RWPE1 (cell line): Measurements from ENCODE around the gene ATP6V1B1.

Source experiments
- CTCF ChIA-PET: fragments of 350-600 bp; sonication (Branson Sonifier 250); formaldehyde crosslinking; extraction: SDS; loops from one replicate; lab custom pipeline; 2021; lab: Yijun Ruan, JAX
- POLR2A ChIA-PET: fragments of 400-600 bp; formaldehyde crosslinking; extraction: SDS; loops from one replicate; lab custom pipeline; 2020; ENCODE audit warnings: antibody characterized with exemption; ENCODE audit not compliant: low non-redundant PET; lab: Yijun Ruan, JAX
- DNase-seq: peaks from one replicate; pipeline ENCODE4 v3.0.0; 2012; ENCODE audit warnings: low spot score
- H3K27ac ChIP-seq: fragments of 450-650 bp; 2 replicates; pipeline ENCODE4 v1.5.1; 2017
- TF ChIP-seq, protein P1 (sequence below): fragments of 450-650 bp; conservative IDR thresholded peaks from 2 replicates; pipeline ENCODE4 v1.5.1; 2017; ENCODE audit warnings: low read depth, mild to moderate bottlenecking

Gene ATP6V1B1

DNA sequence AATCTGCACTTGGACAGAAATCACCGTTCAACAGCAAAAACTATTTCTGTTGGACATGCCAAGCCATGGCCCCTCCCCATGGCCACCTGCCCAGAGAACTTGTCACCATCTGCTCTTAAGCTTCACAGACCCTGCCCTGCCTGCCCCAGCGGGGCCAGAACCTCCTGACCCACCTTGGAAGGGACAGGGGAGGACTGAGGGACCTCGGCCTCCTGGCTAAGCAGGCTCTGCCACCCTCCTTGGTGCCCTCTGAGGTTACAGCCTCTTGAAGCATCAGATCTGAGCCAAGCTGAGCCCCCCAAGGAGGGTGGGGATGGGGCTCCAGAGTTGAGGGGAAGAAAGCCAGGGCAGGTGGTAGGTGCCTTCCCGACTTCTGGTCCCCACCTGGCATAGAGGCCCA lies 52.5 kb downstream of the ATP6V1B1 start:
- ChIA-PET POLR2A (no interaction called here), CTCF (no interaction called here)
- H3K27ac ChIP-seq: 0 out of 2 replicates have a peak overlapping the region, but pooled peaks have one; percentile 2
- DNase-seq: no peak
- TF ChIP-seq, protein P1, sequence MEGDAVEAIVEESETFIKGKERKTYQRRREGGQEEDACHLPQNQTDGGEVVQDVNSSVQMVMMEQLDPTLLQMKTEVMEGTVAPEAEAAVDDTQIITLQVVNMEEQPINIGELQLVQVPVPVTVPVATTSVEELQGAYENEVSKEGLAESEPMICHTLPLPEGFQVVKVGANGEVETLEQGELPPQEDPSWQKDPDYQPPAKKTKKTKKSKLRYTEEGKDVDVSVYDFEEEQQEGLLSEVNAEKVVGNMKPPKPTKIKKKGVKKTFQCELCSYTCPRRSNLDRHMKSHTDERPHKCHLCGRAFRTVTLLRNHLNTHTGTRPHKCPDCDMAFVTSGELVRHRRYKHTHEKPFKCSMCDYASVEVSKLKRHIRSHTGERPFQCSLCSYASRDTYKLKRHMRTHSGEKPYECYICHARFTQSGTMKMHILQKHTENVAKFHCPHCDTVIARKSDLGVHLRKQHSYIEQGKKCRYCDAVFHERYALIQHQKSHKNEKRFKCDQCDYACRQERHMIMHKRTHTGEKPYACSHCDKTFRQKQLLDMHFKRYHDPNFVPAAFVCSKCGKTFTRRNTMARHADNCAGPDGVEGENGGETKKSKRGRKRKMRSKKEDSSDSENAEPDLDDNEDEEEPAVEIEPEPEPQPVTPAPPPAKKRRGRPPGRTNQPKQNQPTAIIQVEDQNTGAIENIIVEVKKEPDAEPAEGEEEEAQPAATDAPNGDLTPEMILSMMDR: no peak

DNA sequence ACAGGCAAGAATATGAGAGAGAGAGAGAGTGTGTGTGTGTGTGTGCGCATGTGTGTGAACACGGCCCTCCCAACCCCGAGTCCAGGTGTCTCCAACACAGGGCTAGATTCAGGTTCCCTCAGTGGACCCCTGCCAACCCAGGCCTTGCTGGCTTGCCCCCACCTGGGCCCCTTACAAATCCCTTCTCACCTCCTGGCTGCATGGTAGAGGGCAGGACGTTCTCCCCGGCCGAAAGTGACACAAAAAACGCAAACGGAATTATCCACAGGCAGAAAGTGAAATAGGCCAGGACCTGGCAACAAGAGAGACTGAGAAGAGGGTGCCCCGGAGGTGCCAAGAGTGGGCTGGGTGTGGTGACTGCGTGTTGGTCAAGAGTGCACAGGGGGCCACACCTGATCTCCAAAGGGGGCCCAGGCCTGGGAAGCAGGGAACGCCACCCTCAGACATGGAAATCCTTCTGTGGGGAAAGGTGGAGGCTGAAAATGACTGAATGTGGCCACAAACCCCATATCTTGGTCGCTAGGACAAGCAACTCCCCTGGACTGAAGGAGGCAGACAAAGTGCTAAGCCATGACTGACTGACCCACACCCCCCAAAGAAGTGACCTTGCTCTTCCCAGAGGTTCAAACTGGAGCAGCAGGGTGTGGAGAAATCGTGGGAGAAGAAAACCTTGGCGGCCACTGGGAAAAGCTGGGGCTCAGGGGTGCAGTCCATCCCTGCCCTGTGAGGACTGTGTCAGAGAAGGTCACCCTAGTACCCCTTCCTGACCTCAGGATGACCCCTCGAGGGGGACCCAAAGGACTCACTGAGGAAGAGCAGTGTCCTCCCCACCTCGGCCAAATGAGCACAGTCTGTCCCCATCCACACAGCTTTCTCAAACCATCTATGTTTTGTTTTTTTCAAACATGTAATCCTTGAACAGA lies 53.3 kb downstream of the ATP6V1B1 start:
- TF ChIP-seq, protein P1: no peak
- ChIA-PET POLR2A (no interaction called here), CTCF (interaction anchor here (0.5 to 0.7 kb wide), 2 partner anchors 327 to 1578 kb away, joined by 3 read pairs; no protein-coding TSS in a partner anchor)
- no peak overlapping the region for H3K27ac ChIP-seq
- no peak for DNase-seq

GRCh38 chr2:70990216-70990615 lies 54.5 kb downstream of the ATP6V1B1 start:
- TF ChIP-seq, protein P1: no peak
- POLR2A ChIA-PET: no interaction called here
- CTCF ChIA-PET: no interaction called here
- H3K27ac ChIP-seq: no peak overlapping the region
- no peak for DNase-seq

DNA sequence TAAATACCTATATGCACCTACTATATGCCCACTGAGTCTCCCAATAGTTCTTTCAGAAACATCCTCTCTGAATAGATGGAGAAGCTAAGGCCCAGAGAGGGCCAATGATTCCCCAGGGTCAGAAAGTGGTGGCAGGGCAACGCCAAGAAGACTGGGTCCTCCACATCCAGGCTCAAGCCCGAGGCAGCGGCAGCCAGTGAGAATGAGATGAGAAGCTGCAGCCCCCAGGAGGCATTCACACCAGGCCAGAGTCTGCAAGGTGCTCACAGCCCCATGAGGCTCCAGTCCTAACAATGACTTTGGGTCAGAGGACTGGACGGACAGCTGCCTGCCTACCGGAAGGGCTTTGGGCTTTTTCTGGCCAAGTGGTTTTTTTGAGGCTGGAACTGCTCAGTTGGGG lies 55.4 kb downstream of the ATP6V1B1 start:
- CTCF ChIA-PET: no interaction called here
- POLR2A ChIA-PET: no interaction called here
- no peak overlapping the region for H3K27ac ChIP-seq
- TF ChIP-seq, protein P1: no peak
- DNase-seq: no peak

DNA sequence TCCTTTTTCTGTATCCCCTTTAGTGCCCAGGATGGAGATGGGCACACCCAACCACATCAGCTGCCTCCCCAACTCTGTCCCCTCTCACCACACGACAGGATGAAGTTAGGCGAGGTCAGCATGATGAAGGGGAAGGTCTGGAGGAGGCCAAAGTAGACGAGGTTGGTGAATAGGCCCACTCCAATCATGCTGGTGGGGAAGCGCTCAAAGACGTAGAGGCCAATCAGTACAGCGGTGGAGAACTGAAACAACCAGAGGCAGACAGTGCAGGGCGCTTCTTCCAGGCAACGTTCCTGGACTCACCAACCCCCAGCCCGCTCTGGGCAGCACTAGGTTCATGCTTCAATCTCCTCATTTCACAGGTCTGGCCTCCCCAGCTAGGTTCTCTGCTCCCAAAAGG lies 56.0 kb downstream of the ATP6V1B1 start:
- TF ChIP-seq, protein P1: no peak
- H3K27ac ChIP-seq: no peak overlapping the region
- POLR2A ChIA-PET: no interaction called here
- no peak for DNase-seq
- CTCF ChIA-PET: interaction anchor here (0.6 kb wide), 1 partner anchor 707 kb away, joined by 6 read pairs; no protein-coding TSS in a partner anchor

GRCh38 chr2:70992945-70993853 lies 57.5 kb downstream of the ATP6V1B1 start:
- DNase-seq: no peak
- ChIA-PET CTCF (interaction anchor here (1.2 kb wide), 1 partner anchor 8 kb away, joined by 3 read pairs; no protein-coding TSS in a partner anchor), POLR2A (interaction anchor here (0.6 kb wide), 1 partner anchor 351 kb away, joined by 4 read pairs; no protein-coding TSS in a partner anchor)
- H3K27ac ChIP-seq: no peak overlapping the region
- TF ChIP-seq, protein P1: no peak
